HTR-8/SVneo (cell line): ENCODE data around the gene TMEM229A.
"Not testable (repeated sequence)": the region's sequence is repeated elsewhere in the genome, so short reads cannot be mapped to it uniquely, and the experiment has no call there.

ENCODE experiments used
- DNase-seq: peaks from one replicate; pipeline ENCODE4 v3.0.0; 2011; ENCODE audit warnings: low spot score, mixed read lengths; ENCODE audit not compliant: insufficient read length
- FAIRE-seq: peaks from 2 replicates; lab custom pipeline; 2011; peaks lifted over from hg19 to GRCh38; lab: Jason Lieb, UNC

The TMEM229A gene

GRCh38 chr7:124032369-124033094 is at the start of gene TMEM229A:
Gene TMEM229A, minus strand, starts transcription at chr7:124033067. Its CDS starts 64 bp downstream, at chr7:124033003.
- DNase-seq: peak; percentile 17
- no peak for FAIRE-seq

- not testable (repeated sequence) for DNase-seq, FAIRE-seq
These were observed 49.4 kb upstream of the TMEM229A start for GRCh38 chr7:124082234-124082633.

GRCh38 chr7:124077546-124077945 is 44.7 kb upstream of the TMEM229A start:
- DNase-seq (no peak), FAIRE-seq (no peak)

GRCh38 chr7:124076841-124077240 is 44.0 kb upstream of the TMEM229A start:
- FAIRE-seq (no peak), DNase-seq (no peak)

GRCh38 chr7:124074007-124074406 is 41.1 kb upstream of the TMEM229A start:
- DNase-seq: no peak
- no peak for FAIRE-seq

GRCh38 chr7:124073310-124073645 is 40.4 kb upstream of the TMEM229A start:
- FAIRE-seq (no peak), DNase-seq (no peak)

- DNase-seq (peak; percentile 3), FAIRE-seq (no peak)
These were observed 39.9 kb upstream of the TMEM229A start for GRCh38 chr7:124072603-124073309.

- DNase-seq (no peak), FAIRE-seq (no peak)
These were observed 39.0 kb upstream of the TMEM229A start for GRCh38 chr7:124071843-124072242.

GRCh38 chr7:124062171-124062570 is 29.3 kb upstream of the TMEM229A start:
- DNase-seq (no peak), FAIRE-seq (no peak)

- DNase-seq: no peak
- FAIRE-seq: no peak
These were observed 27.7 kb upstream of the TMEM229A start for GRCh38 chr7:124060528-124060927.

- no peak for DNase-seq
- no peak for FAIRE-seq
These were observed 26.5 kb upstream of the TMEM229A start for GRCh38 chr7:124059375-124059774.

- no peak for DNase-seq
- FAIRE-seq: no peak
These were observed 25.6 kb upstream of the TMEM229A start for GRCh38 chr7:124058515-124058914.

- FAIRE-seq (no peak), DNase-seq (no peak)
These were observed 25.0 kb upstream of the TMEM229A start for GRCh38 chr7:124057872-124058271.

- FAIRE-seq: no peak
- DNase-seq: no peak
These were observed 23.4 kb upstream of the TMEM229A start for GRCh38 chr7:124056234-124056633.

- no peak for DNase-seq
- no peak for FAIRE-seq
These were observed 19.0 kb upstream of the TMEM229A start for GRCh38 chr7:124051681-124052377.

- FAIRE-seq (no peak), DNase-seq (no peak)
These were observed 10.0 kb upstream of the TMEM229A start for GRCh38 chr7:124042826-124043225.

GRCh38 chr7:124041439-124041838 is 8.6 kb upstream of the TMEM229A start:
- no peak for FAIRE-seq

GRCh38 chr7:124037902-124038301 is 5.0 kb upstream of the TMEM229A start:
- DNase-seq, FAIRE-seq: not testable (repeated sequence)

More at GRCh38 chr7:124041439-124041838, 8.6 kb upstream of the TMEM229A start:
- no peak for DNase-seq

GRCh38 chr7:124035706-124036105 is 2.8 kb upstream of the TMEM229A start:
- FAIRE-seq (no peak), DNase-seq (no peak)

- no peak for FAIRE-seq
These were observed 1.9 kb upstream of the TMEM229A start for GRCh38 chr7:124034754-124035100.

More at GRCh38 chr7:124034754-124035100, 1.9 kb upstream of the TMEM229A start:
- DNase-seq: no peak
